ENCODE measurements around the gene C12orf54. TPM values are rescaled to one million over a fixed set of nuclear protein-coding genes. Genes with fewer than 3 reads are reported as not detected.

Gene C12orf54
- total RNA-seq, 1 experiment from 2014 or later = not detected

GRCh38 chr12:48486261-48486660 lies 4.0 kb downstream of the C12orf54 start:
- no peak overlapping the region for H2BK12ac ChIP-seq (ENCODE audit: insufficient read length, low read depth, low read length)
- peaks cover 2 to 91% of the 10 kb centered on the region in 2 experiments; a peak in 4 of 5 replicates for H3K9me3 Mint-ChIP-seq
- no peaks in the 10 kb centered on the region for H3K4me1 Mint-ChIP-seq
- no peak overlapping the region for H3T11ph ChIP-seq (ENCODE audit: low read length)
- H3K4me2 ChIP-seq (ENCODE audit: insufficient read depth, insufficient read length, low read length) = no peak overlapping the region
- H4K5ac ChIP-seq (ENCODE audit: insufficient read length, low read depth, low read length) = no peak overlapping the region
- no peak for TF ChIP-seq CTCF (conservative IDR thresholded peaks at IDR 0.05)
- H3K79me2 ChIP-seq (ENCODE audit: insufficient read depth, low read length) = no peaks in the 10 kb centered on the region
- H3K27me3 ChIP-seq (ENCODE audit: insufficient read depth, low read length) = no peaks in the 10 kb centered on the region
- H2BK5ac ChIP-seq (ENCODE audit: insufficient read length, low read length) = no peak overlapping the region
- no peaks in the 10 kb centered on the region for H3K23me2 ChIP-seq (ENCODE audit: insufficient read length, low read depth, low read length, poor library complexity, severe bottlenecking)
- no peak overlapping the region for H2AFZ ChIP-seq (ENCODE audit: low read length)
- no peak overlapping the region for H4K91ac ChIP-seq (ENCODE audit: insufficient read length, low read depth, low read length)
- no peak overlapping the region for H2AK5ac ChIP-seq (ENCODE audit: insufficient read length, low read length)
- no peak overlapping the region for H3K23ac ChIP-seq (ENCODE audit: insufficient read length, low read depth, low read length)
- no peaks in the 10 kb centered on the region for H3K4me1 ChIP-seq (ENCODE audit: insufficient read depth, low read length)
- no peak overlapping the region for H3K27ac ChIP-seq (ENCODE audit: insufficient read length, low read depth, low read length)
- H3K36me3 Mint-ChIP-seq (ENCODE audit: insufficient read depth in 1 of 3, low read depth in 3 of 3) = no peaks in the 10 kb centered on the region; a peak in 1 of 7 replicates
- no peak overlapping the region for H3K56ac ChIP-seq (ENCODE audit: insufficient read length, low read depth, low read length)
- H2BK15ac ChIP-seq (ENCODE audit: low read depth, low read length) = no peak overlapping the region
- no peak overlapping the region for H2BK120ac ChIP-seq (ENCODE audit: low read depth, low read length, poor library complexity, severe bottlenecking)
- no peak overlapping the region for H3K4me3 Mint-ChIP-seq
- H4K8ac ChIP-seq (replicated peaks; ENCODE audit: insufficient read length, low read depth, low read length) = no peak overlapping the region
- peaks cover 27% of the 10 kb centered on the region for H3K27me3 Mint-ChIP-seq (ENCODE audit: low read depth)
- H3K18ac ChIP-seq (ENCODE audit: insufficient read length, low read depth, low read length) = no peak overlapping the region
- no peak overlapping the region for H3K9ac ChIP-seq (ENCODE audit: extremely low read depth, insufficient read length, low read length)
- DNase-seq = no peak
- H3K79me1 ChIP-seq (ENCODE audit: insufficient read depth, low read depth, low read length, poor library complexity, severe bottlenecking) = no peaks in the 10 kb centered on the region
- no peak overlapping the region for H3K4ac ChIP-seq (ENCODE audit: low read depth, low read length)
- H3K14ac ChIP-seq (ENCODE audit: insufficient read depth, low read length) = no peak overlapping the region
- no peak overlapping the region for H2BK20ac ChIP-seq (ENCODE audit: low read depth, low read length, poor library complexity, severe bottlenecking)
- H3K27ac Mint-ChIP-seq = no peak overlapping the region
- no peaks in the 10 kb centered on the region for H4K20me1 ChIP-seq (ENCODE audit: control insufficient read depth, insufficient read depth, insufficient read length)
- WGBS (ENCODE audit: extremely low coverage, insufficient read length, low lambda C conversion rate) = no CpG with 5 or more reads among the region's 2 CpGs
- no peaks in the 10 kb centered on the region for H3K9me3 ChIP-seq (ENCODE audit: control insufficient read depth, low read depth, low read length)
